A549 (cell line): ENCODE data around the gene IGFN1. TPM values are rescaled to one million over a fixed set of nuclear protein-coding genes. Genes with fewer than 3 reads are reported as not detected.

Experiments used
- ATAC-seq, 2 experiments: fragments of 200-7000 bp in 1 of 2; fragments of >200 bp in 1 of 2; cut with Nextera tagmentation in 1 of 2; cut with Tn5 transposase in 1 of 2; 3 replicates each; pipeline versions ENCODE4 v1.8.0 to v1.9.1; 2018 to 2020; ENCODE audit warnings: mild to moderate bottlenecking in 1 of 2, moderate library complexity in 1 of 2
- CTCF ChIA-PET: fragments of 300-600 bp; sonication (Branson Sonifier 250); formaldehyde crosslinking; extraction: SDS; loops from one replicate; lab custom pipeline; 2021; ENCODE audit warnings: antibody characterized with exemption, inconsistent platforms; lab: Yijun Ruan, JAX
- POLR2A ChIA-PET: fragments of 350-600 bp; formaldehyde crosslinking; extraction: SDS; loops from one replicate; lab custom pipeline; 2021; ENCODE audit warnings: antibody characterized with exemption, inconsistent platforms; lab: Yijun Ruan, JAX
- DNase-seq, 2 experiments: peaks; one replicate each; pipeline versions ENCODE4 v3.0.0 to v3.0.0-alpha.2; 2011 to 2016; ENCODE audit warnings: low read depth in 1 of 2, low spot score in 1 of 2
- FAIRE-seq: peaks from 2 replicates; lab custom pipeline; 2011; peaks lifted over from hg19 to GRCh38; lab: Jason Lieb, UNC
- H3K27ac ChIP-seq, 2 experiments: fragments of >200 bp; sonication (Bioruptor Twin); formaldehyde crosslinking; 3 replicates each; pipeline ENCODE4 v1.5.1; 2016 to 2017
- H3K4me1 ChIP-seq: fragments of >200 bp; sonication (Bioruptor Twin); formaldehyde crosslinking; 3 replicates; pipeline ENCODE4 v1.6.1; 2016
- H3K4me2 ChIP-seq: fragments of >200 bp; sonication (Bioruptor Twin); formaldehyde crosslinking; 3 replicates; pipeline ENCODE4 v1.6.1; 2016
- H3K4me3 ChIP-seq: fragments of >200 bp; sonication (Bioruptor Twin); formaldehyde crosslinking; 3 replicates; pipeline ENCODE4 v1.5.1; 2016
- H3K9me3 ChIP-seq: fragments of >200 bp; sonication (Bioruptor Twin); formaldehyde crosslinking; 3 replicates; pipeline ENCODE4 v1.6.1; 2016
- CEBPB ChIP-seq, 2 experiments: fragments of >200 bp in 1 of 2; sonication (Bioruptor Twin) in 1 of 2; formaldehyde crosslinking in 1 of 2; IDR thresholded peaks; 2 replicates each; pipeline ENCODE4 v1.6.1; 2012 to 2016
- EHF ChIP-seq: fragments of 250-450 bp; sonication (Bioruptor Pico); IDR thresholded peaks from 2 replicates; pipeline ENCODE4 v1.5.0; 2020; ENCODE audit warnings: mild to moderate bottlenecking
- HOXB13 ChIP-seq: fragments of 250-450 bp; sonication (Bioruptor Pico); IDR thresholded peaks from 2 replicates; pipeline ENCODE4 v1.5.0; 2020; ENCODE audit warnings: low read depth, mild to moderate bottlenecking, moderate library complexity
- NFE2L2 ChIP-seq: fragments of 150-350 bp; conservative IDR thresholded peaks from 2 replicates; pipeline ENCODE4 v1.6.1; 2014; ENCODE audit warnings: low read length
- NR3C1 ChIP-seq: fragments of >200 bp; sonication (Bioruptor Twin); formaldehyde crosslinking; IDR thresholded peaks from 3 replicates; pipeline ENCODE4 v1.6.1; 2017
- PHF8 ChIP-seq: fragments of 200-600 bp; sonication (generic); IDR thresholded peaks from 2 replicates; pipeline ENCODE4 v1.6.1; 2016; ENCODE audit warnings: low read depth, mild to moderate bottlenecking, antibody characterized with exemption, moderate library complexity, borderline replicate concordance
- POLR2AphosphoS2 ChIP-seq: conservative IDR thresholded peaks from 2 replicates; pipeline ENCODE4 v1.6.1; 2012; ENCODE audit warnings: low read length, improper control_type of control experiment, inconsistent platforms
- RFX5 ChIP-seq: fragments of 450-650 bp; IDR thresholded peaks from 2 replicates; pipeline ENCODE4 v1.7.1; 2014; ENCODE audit warnings: antibody characterized with exemption, mild to moderate bottlenecking, moderate library complexity
- SREBF2 ChIP-seq: fragments of 450-650 bp; IDR thresholded peaks from 2 replicates; pipeline ENCODE4 v1.6.1; 2014; ENCODE audit warnings: mild to moderate bottlenecking, moderate library complexity
- ZC3H11A ChIP-seq: fragments of 450-650 bp; IDR thresholded peaks from 2 replicates; pipeline ENCODE4 v1.6.1; 2014; ENCODE audit warnings: antibody characterized with exemption, mild to moderate bottlenecking
- WGBS: methylation state at CpG from one replicate; pipeline ENCODE4 v1.1.6; 2017; ENCODE audit errors: missing lambda C conversion rate; 5-methylcytosine and 5-hydroxymethylcytosine counted together
- polyA plus RNA-seq, 4 experiments: library from polyadenylated mRNA; depleted of rRNA in 3 of 4; stranded (reverse); fragments of >200 nt; fragmentation: RNase III in 1 of 4; extraction: RNeasy Plus Mini Kit Qiagen cat#74134 plus additional on column Dnase treatment in 1 of 4; gene quantifications; 2 replicates in 3 of 4; 3 replicates in 1 of 4; pipeline ENCODE4 v1.2.3, GENCODE V29; 2011 to 2017
- TF ChIP-seq, protein P1 (sequence below): fragments of 200-600 bp; sonication (generic); IDR thresholded peaks from 2 replicates; pipeline ENCODE4 v1.6.1; 2016; ENCODE audit warnings: antibody characterized with exemption, mild to moderate bottlenecking, moderate library complexity
- TF ChIP-seq, protein P2 (sequence below): fragments of 250-450 bp; sonication (Bioruptor Pico); IDR thresholded peaks from 2 replicates; pipeline ENCODE4 v1.5.0; 2020; ENCODE audit warnings: low read depth, mild to moderate bottlenecking, moderate library complexity
- TF ChIP-seq, protein P3 (sequence below): fragments of 250-450 bp; sonication (Bioruptor Pico); IDR thresholded peaks from 2 replicates; pipeline ENCODE4 v1.5.0; 2021; ENCODE audit warnings: mild to moderate bottlenecking, moderate library complexity, borderline replicate concordance
- TF ChIP-seq, protein P4 (sequence below): fragments of >200 bp; sonication (Bioruptor Twin); formaldehyde crosslinking; IDR thresholded peaks from 2 replicates; pipeline ENCODE4 v1.6.1; 2016

The IGFN1 gene
- polyA plus RNA-seq, 2 of the 4 experiments (the other 2 are of a cell fraction), result 0.03 to 4.7 TPM

DNA sequence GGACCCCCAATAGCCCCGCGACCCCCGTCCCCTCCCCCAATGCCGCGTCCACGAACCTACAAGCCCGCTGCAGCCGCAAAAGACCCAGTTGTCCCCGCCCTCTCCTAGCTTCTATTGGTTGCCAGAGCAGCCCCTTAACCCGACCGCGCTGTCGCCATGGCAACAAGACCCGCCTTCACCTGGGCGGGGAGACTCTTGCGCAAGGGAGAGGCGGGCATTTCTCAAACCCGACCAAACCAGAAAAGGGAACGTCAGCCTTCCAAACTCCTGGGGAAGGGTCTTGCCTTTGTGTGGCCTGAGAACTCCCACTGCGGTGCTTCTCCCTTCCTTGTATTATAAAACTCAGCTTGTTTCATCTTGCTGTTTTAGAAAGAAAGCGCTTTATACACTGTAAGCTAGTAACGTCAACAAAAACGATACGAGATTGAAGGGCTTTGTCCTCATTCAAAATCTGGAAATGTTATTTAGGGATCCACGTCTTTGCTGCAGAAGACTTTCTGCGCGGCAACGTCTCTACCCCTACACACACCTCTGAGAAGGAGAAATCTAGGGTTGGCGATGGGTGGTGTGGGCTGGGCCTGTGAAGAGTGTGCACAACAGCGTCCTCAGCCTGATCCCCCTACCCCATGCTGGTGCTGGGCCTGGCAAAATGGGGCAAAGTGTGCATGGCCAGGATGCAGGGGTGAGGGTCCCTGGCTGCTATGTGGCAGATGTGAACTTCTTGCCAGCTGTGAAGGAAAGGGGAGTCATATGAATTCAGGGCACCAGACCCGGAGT, 36.0 kb upstream of the IGFN1 start, which contains the start of gene TMEM9 (continued):
- TF ChIP-seq, protein P1, sequence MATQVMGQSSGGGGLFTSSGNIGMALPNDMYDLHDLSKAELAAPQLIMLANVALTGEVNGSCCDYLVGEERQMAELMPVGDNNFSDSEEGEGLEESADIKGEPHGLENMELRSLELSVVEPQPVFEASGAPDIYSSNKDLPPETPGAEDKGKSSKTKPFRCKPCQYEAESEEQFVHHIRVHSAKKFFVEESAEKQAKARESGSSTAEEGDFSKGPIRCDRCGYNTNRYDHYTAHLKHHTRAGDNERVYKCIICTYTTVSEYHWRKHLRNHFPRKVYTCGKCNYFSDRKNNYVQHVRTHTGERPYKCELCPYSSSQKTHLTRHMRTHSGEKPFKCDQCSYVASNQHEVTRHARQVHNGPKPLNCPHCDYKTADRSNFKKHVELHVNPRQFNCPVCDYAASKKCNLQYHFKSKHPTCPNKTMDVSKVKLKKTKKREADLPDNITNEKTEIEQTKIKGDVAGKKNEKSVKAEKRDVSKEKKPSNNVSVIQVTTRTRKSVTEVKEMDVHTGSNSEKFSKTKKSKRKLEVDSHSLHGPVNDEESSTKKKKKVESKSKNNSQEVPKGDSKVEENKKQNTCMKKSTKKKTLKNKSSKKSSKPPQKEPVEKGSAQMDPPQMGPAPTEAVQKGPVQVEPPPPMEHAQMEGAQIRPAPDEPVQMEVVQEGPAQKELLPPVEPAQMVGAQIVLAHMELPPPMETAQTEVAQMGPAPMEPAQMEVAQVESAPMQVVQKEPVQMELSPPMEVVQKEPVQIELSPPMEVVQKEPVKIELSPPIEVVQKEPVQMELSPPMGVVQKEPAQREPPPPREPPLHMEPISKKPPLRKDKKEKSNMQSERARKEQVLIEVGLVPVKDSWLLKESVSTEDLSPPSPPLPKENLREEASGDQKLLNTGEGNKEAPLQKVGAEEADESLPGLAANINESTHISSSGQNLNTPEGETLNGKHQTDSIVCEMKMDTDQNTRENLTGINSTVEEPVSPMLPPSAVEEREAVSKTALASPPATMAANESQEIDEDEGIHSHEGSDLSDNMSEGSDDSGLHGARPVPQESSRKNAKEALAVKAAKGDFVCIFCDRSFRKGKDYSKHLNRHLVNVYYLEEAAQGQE, result no peak
- TF ChIP-seq, all 56 proteins: peak for 4

DNA sequence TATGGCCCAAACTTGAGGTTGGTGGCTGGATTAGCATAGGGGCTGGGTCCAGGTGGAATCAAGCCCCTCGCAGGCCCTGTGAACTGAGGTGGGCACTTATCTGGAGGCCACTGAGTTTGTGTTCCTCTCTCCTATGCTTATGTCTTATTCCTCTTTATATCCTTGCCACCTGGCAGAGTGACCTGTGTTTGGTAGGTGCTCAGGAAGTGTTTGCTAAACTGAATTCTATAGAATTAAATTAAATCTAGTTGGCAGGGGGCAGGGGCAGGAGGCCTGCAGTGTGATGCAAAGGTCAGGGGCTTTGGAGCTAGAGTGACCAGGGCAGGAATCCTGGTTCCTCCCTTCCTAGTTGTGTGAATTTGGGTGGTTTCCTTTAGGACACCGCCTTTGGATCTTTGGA, 35.3 kb upstream of the IGFN1 start:
- Histone ChIP-seq H3K27ac (no peak overlapping the region), H3K4me1 (peaks cover 7% of the 10 kb centered on the region), H3K4me3 (no peak overlapping the region), H3K4me2 (no peak overlapping the region), H3K9me3 (no peaks in the 10 kb centered on the region)
- TF ChIP-seq SREBF2 (no peak), EHF (CRISPR knock-in tag) (no peak)
- 28% methylated on average over 2 of the region's 2 CpGs for WGBS
- POLR2A ChIA-PET, result no interaction called here
- CTCF ChIA-PET, result interaction anchor here (1.1 to 11.5 kb wide), 4 partner anchors 11 to 65 kb away, joined by 3 to 112 read pairs (median 8); no protein-coding TSS in a partner anchor
- DNase-seq, result no peak
- ATAC-seq, result no peak
- no peak for FAIRE-seq

DNA sequence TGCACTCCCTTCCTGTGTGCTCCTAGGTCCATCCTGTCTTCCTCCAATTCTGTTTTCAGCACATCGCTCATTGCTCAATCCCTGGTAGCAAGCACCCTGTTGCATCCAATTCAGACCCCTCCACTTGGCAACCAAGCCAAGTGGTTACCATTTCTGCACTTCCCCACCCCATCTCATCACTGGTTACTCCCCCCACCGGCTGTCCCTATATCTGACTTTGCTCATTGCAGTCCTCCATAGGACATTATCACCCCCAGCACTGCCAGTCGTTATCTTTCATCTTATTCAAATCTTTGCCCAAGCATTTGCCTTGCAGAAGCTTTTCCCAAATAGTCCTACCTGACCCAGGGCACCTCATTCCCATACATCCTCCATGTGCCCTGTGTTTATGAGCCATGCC, 34.3 kb upstream of the IGFN1 start:
- H3K27ac ChIP-seq, result no peak overlapping the region
- H3K4me1 ChIP-seq, result peaks cover 7% of the 10 kb centered on the region
- H3K4me2 ChIP-seq, result no peak overlapping the region
- no peaks in the 10 kb centered on the region for H3K9me3 ChIP-seq
- no peak for DNase-seq
- FAIRE-seq, result no peak
- ATAC-seq, result no peak
- CTCF ChIA-PET, result interaction anchor here (1.1 to 11.5 kb wide), 4 partner anchors 13 to 205 kb away, joined by 3 to 112 read pairs (median 18); no protein-coding TSS in a partner anchor
- H3K4me3 ChIP-seq, result no peak overlapping the region
- POLR2A ChIA-PET, result no interaction called here
- TF ChIP-seq NR3C1 (no peak), PHF8 (no peak), HOXB13 (CRISPR knock-in tag) (no peak), CEBPB (IDR thresholded peaks at IDR 0.05) (no peak), ZC3H11A (no peak), POLR2AphosphoS2 (no peak), NFE2L2 (no peak), RFX5 (no peak), SREBF2 (no peak)
- TF ChIP-seq, protein P2, sequence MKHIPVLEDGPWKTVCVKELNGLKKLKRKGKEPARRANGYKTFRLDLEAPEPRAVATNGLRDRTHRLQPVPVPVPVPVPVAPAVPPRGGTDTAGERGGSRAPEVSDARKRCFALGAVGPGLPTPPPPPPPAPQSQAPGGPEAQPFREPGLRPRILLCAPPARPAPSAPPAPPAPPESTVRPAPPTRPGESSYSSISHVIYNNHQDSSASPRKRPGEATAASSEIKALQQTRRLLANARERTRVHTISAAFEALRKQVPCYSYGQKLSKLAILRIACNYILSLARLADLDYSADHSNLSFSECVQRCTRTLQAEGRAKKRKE, result no peak
- TF ChIP-seq, protein P3, sequence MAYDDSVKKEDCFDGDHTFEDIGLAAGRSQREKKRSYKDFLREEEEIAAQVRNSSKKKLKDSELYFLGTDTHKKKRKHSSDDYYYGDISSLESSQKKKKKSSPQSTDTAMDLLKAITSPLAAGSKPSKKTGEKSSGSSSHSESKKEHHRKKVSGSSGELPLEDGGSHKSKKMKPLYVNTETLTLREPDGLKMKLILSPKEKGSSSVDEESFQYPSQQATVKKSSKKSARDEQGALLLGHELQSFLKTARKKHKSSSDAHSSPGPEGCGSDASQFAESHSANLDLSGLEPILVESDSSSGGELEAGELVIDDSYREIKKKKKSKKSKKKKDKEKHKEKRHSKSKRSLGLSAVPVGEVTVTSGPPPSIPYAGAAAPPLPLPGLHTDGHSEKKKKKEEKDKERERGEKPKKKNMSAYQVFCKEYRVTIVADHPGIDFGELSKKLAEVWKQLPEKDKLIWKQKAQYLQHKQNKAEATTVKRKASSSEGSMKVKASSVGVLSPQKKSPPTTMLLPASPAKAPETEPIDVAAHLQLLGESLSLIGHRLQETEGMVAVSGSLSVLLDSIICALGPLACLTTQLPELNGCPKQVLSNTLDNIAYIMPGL (CRISPR knock-in tag), result no peak
- TF ChIP-seq, protein P1, result no peak
- TF ChIP-seq, protein P4, sequence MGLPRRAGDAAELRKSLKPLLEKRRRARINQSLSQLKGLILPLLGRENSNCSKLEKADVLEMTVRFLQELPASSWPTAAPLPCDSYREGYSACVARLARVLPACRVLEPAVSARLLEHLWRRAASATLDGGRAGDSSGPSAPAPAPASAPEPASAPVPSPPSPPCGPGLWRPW, result no peak
- 49% methylated on average over 3 of the region's 3 CpGs for WGBS
